OCI-LY1 (cell line): Measurements from ENCODE around the gene ATP8B1.

Source experiments
- EZH2 ChIP-seq: fragments of 200-600 bp; sonication (generic), shearing (Covaris generic); IDR thresholded peaks from 2 replicates; pipeline ENCODE4 v1.8.0; 2017; ENCODE audit warnings: borderline replicate concordance, mixed run types, mild to moderate bottlenecking, antibody characterized with exemption, low read length, moderate library complexity, mixed read lengths
- TF ChIP-seq, protein P1 (sequence below): fragments of 200-600 bp; sonication (generic), shearing (Covaris generic); IDR thresholded peaks from 2 replicates; pipeline ENCODE4 v1.5.1; 2017; ENCODE audit warnings: mild to moderate bottlenecking, antibody characterized with exemption, low read length, moderate library complexity, mixed read lengths

DNA sequence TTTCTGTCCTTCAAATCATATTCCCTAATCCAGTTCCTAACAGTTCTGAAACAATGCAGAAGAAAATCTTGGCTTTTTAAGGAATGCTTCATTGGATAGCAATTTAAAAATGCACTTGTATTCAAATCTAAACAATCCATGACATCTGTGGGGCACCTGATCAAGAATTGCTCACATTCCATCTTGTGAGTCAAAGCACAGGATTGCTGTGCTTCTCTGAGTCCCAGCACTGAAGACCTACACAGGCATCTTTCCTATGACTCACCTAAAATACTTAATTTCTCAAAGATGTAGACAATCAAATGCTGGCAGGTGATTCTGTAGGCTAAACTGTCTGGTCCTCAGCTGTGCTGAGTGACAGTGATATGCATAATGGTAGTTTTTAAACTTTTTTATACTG lies 10.1 kb upstream of the ATP8B1 start:
- TF ChIP-seq, protein P1, sequence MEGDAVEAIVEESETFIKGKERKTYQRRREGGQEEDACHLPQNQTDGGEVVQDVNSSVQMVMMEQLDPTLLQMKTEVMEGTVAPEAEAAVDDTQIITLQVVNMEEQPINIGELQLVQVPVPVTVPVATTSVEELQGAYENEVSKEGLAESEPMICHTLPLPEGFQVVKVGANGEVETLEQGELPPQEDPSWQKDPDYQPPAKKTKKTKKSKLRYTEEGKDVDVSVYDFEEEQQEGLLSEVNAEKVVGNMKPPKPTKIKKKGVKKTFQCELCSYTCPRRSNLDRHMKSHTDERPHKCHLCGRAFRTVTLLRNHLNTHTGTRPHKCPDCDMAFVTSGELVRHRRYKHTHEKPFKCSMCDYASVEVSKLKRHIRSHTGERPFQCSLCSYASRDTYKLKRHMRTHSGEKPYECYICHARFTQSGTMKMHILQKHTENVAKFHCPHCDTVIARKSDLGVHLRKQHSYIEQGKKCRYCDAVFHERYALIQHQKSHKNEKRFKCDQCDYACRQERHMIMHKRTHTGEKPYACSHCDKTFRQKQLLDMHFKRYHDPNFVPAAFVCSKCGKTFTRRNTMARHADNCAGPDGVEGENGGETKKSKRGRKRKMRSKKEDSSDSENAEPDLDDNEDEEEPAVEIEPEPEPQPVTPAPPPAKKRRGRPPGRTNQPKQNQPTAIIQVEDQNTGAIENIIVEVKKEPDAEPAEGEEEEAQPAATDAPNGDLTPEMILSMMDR: no peak
- TF ChIP-seq EZH2: no peak
